ENCODE data around the gene DNAJC19.

The DNAJC19 gene

GRCh38 chr3:180934638-180935037 is 54.9 kb downstream of the DNAJC19 start:
- no peak for TF ChIP-seq EZH2 (IDR thresholded peaks at IDR 0.05)
- TF ChIP-seq POLR2AphosphoS5 (IDR thresholded peaks at IDR 0.05; ENCODE audit: borderline replicate concordance, low read depth, low read length) = no peak
- no peak for TF ChIP-seq FOXP2 (optimal IDR thresholded peaks at IDR 0.05; ENCODE audit: control extremely low read depth, extremely low read length, insufficient read depth)
- no peak overlapping the region for H3K27ac ChIP-seq
- H3K36me3 ChIP-seq (ENCODE audit: insufficient read depth, low read length) = peaks cover 72% of the 10 kb centered on the region

More at GRCh38 chr3:180934638-180935037, 54.9 kb downstream of the DNAJC19 start:
- DNase-seq (ENCODE audit: low read depth, low spot score) = no peak
- Histone ChIP-seq H3K9me3 (ENCODE audit: low read depth, low read length) (no peaks in the 10 kb centered on the region), H3K9ac (ENCODE audit: insufficient read length) (no peak overlapping the region), H3K4me3 (no peak overlapping the region)
